HG02970 (cell line): ENCODE data around the gene PDE8A.

Source experiments
- ATAC-seq: cut with Tn5 transposase; IDR thresholded peaks from one replicate; pipeline ENCODE4 v1.9.1; 2021; ENCODE audit warnings: mild to moderate bottlenecking, moderate library complexity, moderate number of reproducible peaks; ENCODE audit not compliant: unreplicated experiment, low FRiP score

The PDE8A gene

GRCh38 chr15:85116066-85116465 lies 134.4 kb downstream of the PDE8A start:
- no peak for ATAC-seq

GRCh38 chr15:85116494-85116893 lies 134.8 kb downstream of the PDE8A start:
- no peak for ATAC-seq

DNA sequence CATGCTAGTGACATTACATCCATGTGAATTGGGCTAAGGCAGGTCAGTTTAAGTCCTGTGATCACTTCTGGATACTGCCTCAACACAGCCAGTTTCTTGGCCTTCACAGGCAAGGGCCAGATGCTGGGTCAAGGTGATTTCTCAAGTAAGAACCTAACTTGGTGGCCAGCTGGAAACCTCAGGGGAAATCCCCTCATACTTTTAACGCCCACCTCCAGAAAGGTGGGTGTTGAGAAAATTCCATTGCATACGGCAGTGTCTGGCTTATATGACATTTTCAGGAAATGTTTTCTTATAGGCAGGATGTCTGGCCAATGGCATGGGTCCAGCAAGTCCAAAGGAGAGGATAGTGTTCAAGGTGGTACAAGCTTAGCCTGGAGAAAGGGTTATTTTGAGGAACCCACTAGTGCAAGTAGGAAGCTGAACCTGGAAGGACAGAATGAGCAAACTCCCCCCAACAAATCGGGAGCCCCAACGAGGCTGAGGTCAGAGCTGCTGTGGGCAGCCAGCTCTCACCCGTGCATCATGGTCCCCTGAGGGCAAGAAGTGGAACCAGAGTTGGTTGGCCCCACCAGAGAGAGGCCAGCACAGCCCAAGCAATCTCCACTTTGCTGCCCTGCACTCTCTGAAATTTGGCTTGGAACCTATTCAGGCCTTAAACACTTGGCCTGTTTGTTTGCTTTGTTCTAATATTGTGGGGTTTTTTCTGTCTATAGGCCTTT lies 135.4 kb downstream of the PDE8A start:
- ATAC-seq = no peak

- no peak for ATAC-seq
Measured at GRCh38 chr15:85118173-85118572, 136.5 kb downstream of the PDE8A start.

DNA sequence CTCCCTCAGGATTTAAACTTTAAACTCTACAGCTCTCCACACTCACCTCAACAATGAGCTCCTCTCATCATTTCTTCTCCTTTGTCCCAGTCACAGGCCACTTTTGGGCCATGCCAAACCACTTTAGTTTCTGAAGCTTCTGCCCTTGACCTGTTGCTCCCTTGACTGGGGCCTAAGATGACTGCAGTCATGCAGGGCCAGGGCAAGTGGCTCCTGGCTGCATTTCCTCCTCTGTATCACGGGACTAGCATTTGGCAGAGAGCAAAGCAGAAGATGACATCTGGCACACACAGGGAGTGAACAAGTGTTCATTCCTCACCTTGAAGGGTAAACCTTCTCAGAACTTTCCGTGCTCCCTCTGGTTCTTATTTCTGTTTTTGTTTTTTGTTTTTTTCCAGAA lies 136.9 kb downstream of the PDE8A start:
- no peak for ATAC-seq

GRCh38 chr15:85120351-85121113 lies 138.9 kb downstream of the PDE8A start:
- no peak for ATAC-seq

GRCh38 chr15:85124173-85124572 lies 142.5 kb downstream of the PDE8A start:
- no peak for ATAC-seq

GRCh38 chr15:85125056-85125661 lies 143.5 kb downstream of the PDE8A start:
- ATAC-seq = no peak

DNA sequence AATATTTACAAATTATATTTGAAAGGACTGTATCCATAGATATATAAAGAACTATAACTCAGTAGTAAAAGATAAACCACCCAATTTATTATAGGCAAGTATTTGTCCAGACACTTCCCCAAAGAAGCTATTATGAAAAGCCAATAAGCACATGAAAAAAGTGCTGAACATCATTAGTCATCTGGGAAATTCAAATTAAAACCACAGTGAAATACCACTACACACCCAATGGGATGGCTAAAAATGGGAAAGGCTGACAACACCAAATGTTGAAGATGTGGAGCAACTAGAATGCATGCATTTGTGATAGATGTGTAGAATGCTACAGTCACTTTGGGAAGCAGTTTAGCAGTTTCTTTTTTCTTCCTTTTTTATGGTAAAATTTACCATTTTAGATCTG lies 147.0 kb downstream of the PDE8A start:
- ATAC-seq = no peak

DNA sequence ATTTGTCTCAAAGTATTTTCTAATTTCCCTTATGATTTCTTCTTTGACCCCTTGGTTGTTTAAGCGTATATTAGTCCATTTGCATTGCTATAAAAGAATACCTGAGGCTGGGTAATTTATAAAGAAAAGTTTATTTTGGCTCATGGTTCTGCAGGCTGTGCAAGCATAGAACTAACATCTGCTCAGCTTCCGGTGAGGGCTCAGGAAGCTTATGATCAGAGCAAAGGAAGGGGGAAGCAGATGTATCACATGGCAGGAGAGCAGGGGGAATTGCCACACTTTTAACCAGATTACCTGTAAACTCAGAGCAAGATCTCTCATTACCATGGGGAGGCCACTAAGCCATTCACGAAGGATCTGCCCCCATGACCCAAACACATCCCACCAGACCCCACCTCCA lies 148.2 kb downstream of the PDE8A start:
- ATAC-seq = no peak

DNA sequence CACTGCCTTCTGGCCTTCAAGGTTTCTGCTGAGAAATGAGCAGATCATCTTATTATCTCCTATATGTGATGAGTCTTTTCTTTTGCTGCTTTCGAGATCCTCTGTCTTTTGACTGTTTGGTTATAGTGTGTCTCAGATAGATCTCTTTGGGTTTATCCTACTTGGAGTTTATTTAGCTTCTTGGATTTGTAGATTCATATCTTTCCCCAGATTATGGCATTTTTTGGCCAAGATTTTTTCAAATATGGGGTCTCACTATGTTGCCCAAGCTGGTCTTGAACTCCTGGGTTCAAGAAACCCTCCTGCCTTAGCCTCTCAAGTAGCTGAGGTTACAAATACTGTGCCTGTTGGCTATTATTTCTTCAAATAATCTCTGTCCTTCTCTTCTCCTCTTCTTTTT lies 150.3 kb downstream of the PDE8A start:
- no peak for ATAC-seq

DNA sequence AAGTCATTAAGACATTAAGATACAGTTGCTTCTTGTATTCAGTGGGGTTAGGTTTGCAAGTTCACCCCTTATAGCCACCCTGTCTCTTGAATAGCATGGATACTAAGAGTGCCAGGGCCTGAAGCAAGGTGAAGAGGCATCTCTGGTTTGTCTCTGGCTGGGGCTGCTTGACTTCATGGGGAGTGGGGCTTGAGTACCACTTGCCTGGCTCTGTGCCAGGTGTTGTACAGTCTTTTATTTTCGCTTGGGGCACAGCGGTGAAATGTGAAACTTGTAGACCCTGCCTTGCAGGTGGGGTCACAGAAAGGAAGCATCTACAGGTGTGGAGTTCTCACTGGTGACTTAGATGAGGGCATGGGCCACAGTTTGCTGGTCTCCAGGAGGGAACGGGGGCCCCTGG lies 152.1 kb downstream of the PDE8A start:
- ATAC-seq = no peak

- ATAC-seq = no peak
Measured at GRCh38 chr15:85137489-85138168, 156.0 kb downstream of the PDE8A start.

GRCh38 chr15:85139391-85139790 lies 157.7 kb downstream of the PDE8A start:
- ATAC-seq = no peak

DNA sequence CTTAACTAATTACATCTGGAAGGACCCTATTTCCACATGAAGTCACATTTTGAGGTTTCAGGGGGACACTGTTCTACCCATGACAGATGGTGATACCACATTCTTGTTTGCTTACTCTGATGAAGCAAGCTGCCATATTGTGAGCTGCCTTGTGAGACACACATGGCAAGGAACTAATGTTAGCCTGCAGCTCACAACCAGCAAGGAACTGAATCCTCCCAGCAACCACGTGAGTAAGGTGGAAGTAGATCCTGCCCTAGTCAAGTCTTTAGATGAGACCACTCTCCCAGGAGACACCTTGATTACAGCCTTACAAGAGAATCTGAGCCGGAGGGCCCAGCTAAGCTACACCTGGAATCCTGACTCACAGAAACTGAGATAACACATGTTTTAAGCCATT lies 160.1 kb downstream of the PDE8A start:
- no peak for ATAC-seq

DNA sequence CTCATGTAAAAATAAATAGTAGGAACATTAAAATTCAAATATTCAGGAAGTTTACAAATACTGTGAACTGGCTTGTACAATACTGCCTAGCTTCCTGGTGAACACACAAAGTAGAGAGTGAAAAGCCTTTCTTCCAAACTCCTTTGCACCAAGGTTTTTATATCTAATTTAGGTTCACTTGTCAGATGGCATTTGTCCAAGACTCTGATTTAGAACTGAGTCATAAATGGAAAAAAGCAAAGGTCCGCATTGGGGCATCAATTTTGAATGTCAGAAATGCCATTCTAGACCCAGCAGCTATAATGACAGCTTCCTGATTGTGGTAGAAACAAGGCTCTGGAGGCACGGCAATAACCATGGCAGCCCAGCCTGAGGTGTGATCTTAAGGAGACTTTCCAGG lies 160.7 kb downstream of the PDE8A start:
- no peak for ATAC-seq

GRCh38 chr15:85149465-85150129 lies 167.9 kb downstream of the PDE8A start:
- no peak for ATAC-seq

DNA sequence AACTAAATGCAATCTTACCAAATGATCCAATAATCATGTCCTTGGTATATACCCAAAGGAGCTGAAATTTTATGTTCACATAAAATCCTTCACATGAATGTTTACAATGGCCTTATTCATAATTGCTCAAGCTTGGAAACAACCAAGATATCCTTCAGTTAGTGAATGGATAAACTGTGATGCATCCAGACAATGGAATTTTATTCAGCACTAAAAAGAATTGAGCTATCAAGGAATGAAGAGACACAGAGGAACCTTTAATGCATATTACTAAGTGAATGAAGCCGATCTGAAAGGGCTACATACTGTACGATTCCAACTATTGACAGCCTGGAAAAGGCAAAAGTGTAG lies 168.4 kb downstream of the PDE8A start:
- ATAC-seq = no peak

DNA sequence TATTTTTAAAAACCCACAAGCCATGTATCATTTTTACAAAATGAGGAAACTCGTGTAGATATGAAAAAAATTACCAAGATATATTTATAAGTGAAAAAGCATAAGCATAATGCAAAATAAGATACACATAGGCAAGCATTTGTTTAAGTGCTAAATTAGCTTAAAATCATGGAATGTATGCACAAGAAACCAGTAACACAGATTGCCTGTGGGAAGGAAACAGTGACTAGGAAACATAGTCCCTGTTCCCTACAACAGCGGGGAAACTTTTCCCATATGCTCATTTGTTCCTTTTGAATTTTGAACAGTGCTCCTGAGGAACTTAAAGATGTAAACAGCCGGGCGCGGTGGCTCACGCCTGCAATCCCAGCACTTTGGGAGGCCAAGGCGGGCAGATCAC lies 169.5 kb downstream of the PDE8A start:
- ATAC-seq = no peak

DNA sequence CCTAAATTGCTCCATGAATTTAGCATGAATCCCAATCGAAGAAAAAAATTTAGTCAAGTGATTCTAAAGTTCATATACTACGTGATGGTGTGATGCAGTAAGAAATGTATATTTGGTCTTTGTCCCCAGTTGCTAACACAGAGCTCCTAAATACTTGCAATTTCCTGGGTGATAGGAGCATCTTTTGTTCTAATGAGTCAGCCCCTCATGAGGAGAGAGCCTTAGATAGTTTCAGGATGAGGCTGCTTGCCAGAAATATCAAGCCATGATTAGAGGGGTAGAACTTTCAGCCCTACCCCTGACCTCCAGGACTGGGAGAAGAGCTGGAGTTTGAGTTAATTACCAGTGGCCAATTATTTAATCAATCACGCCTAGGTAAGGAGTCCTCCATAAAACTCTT lies 170.2 kb downstream of the PDE8A start:
- no peak for ATAC-seq

GRCh38 chr15:85154061-85154460 lies 172.4 kb downstream of the PDE8A start:
- ATAC-seq = no peak
